Esophagus muscularis mucosa (tissue), 4 donors: ENCODE results near the gene PSMA2. TPM values are rescaled to one million over a fixed set of nuclear protein-coding genes. Genes with fewer than 3 reads are reported as not detected.

Experiments used
- DNase-seq: peaks from one replicate; pipeline ENCODE4 v3.0.0-alpha.2; 2017; ENCODE audit errors: extremely low spot score
- H3K27ac ChIP-seq, 4 donors: fragments of 200-600 bp; sonication (generic); replicated peaks in 1 of 4; 1 replicate in 3 of 4; 2 replicates in 1 of 4; pipeline ENCODE4 v1.5.1; 2016 to 2019; ENCODE audit warnings: mild to moderate bottlenecking in 1 of 4
- H3K27me3 ChIP-seq, 4 donors: fragments of 200-600 bp; sonication (generic); one replicate each; pipeline versions ENCODE4 v1.5.1 to v1.6.0; 2016 to 2019
- H3K36me3 ChIP-seq, 4 donors: fragments of 200-600 bp; sonication (generic); one replicate each; pipeline ENCODE4 v1.5.1; 2016 to 2019
- H3K4me1 ChIP-seq, 4 donors: fragments of 200-600 bp; sonication (generic); one replicate each; pipeline ENCODE4 v1.5.1; 2016 to 2019
- H3K4me3 ChIP-seq, 4 donors: fragments of 200-600 bp; sonication (generic); 1 replicate in 2 of 4; 2 replicates in 2 of 4; pipeline ENCODE4 v1.5.1; 2016 to 2019; ENCODE audit warnings: mild to moderate bottlenecking in 4 of 4, moderate library complexity in 1 of 4
- H3K9me3 ChIP-seq, 4 donors: fragments of 200-600 bp; sonication (generic); 1 replicate in 3 of 4; 2 replicates in 1 of 4; pipeline ENCODE4 v1.5.1; 2016 to 2019
- CTCF ChIP-seq, 3 experiments: fragments of 200-600 bp in 2 of 3; fragments of 450-650 bp in 1 of 3; sonication (generic) in 2 of 3; IDR thresholded peaks; one replicate each; pipeline ENCODE4 v1.5.1; 2017 to 2019; ENCODE audit warnings: antibody characterized with exemption in 3 of 3, mild to moderate bottlenecking in 2 of 3, moderate library complexity in 1 of 3
- EP300 ChIP-seq: sonication (generic); formaldehyde crosslinking; IDR thresholded peaks from one replicate; pipeline ENCODE4 v1.6.1; 2017; ENCODE audit warnings: antibody characterized with exemption
- POLR2A ChIP-seq: fragments of 450-650 bp; IDR thresholded peaks from one replicate; pipeline ENCODE4 v1.6.1; 2017; ENCODE audit warnings: antibody characterized with exemption, moderate library complexity, mild to moderate bottlenecking, low read depth
- POLR2AphosphoS5 ChIP-seq, 2 donors: sonication (generic); formaldehyde crosslinking; IDR thresholded peaks; one replicate each; pipeline ENCODE4 v1.6.1; 2017; ENCODE audit warnings: antibody characterized with exemption in 2 of 2
- WGBS: methylation state at CpG from one replicate; pipeline ENCODE4 v1.1.5; 2018; 5-methylcytosine and 5-hydroxymethylcytosine counted together
- intact Hi-C: fragments of 100-400 bp; cut with DNase I; formaldehyde crosslinking; loops from one replicate; pipeline ENCODE4 v1.15.1; 2023
- total RNA-seq, 4 donors: library from RNA; depleted of rRNA; stranded (reverse); fragments of >200 nt; gene quantifications; one replicate each; pipeline versions ENCODE4 v1.1.0 to v1.2.1, GENCODE V29; 2016

PSMA2 gene
- total RNA-seq, 4 donors from 2014 or later: 29.7 to 73.5 (median 57.7) TPM

GRCh38 chr7:42961170-42961569 lies 29.2 kb upstream of the PSMA2 start:
- peaks cover 0 to 14% (median 0%) of the 10 kb centered on the region in 4 donors for H3K4me1 ChIP-seq
- no peaks in the 10 kb centered on the region for H3K9me3 ChIP-seq
- no peaks in the 10 kb centered on the region for H3K27me3 ChIP-seq
- intact Hi-C loops: no loop called here
- no peak overlapping the region for H3K4me3 ChIP-seq
- TF ChIP-seq CTCF (IDR thresholded peaks at IDR 0.05): no peak
- DNase-seq: no peak
- H3K27ac ChIP-seq: no peak overlapping the region
- no peaks in the 10 kb centered on the region for H3K36me3 ChIP-seq
- 82% methylated on average over 2 of the region's 2 CpGs for WGBS

GRCh38 chr7:42960762-42961161 lies 28.8 kb upstream of the PSMA2 start:
- Histone ChIP-seq H3K27me3 (no peaks in the 10 kb centered on the region), H3K4me1 (peaks cover 0 to 14% (median 0%) of the 10 kb centered on the region in 4 donors), H3K4me3 (no peak overlapping the region), H3K9me3 (no peaks in the 10 kb centered on the region), H3K27ac (no peak overlapping the region), H3K36me3 (no peaks in the 10 kb centered on the region)
- intact Hi-C loops: no loop called here
- no peak for TF ChIP-seq CTCF (IDR thresholded peaks at IDR 0.05)
- TF ChIP-seq EP300: no peak
- no peak for TF ChIP-seq POLR2AphosphoS5 (IDR thresholded peaks at IDR 0.05)
- no peak for TF ChIP-seq POLR2A
- no peak for DNase-seq
- WGBS: 65% methylated on average over 2 of the region's 2 CpGs

GRCh38 chr7:42959549-42959948 lies 27.6 kb upstream of the PSMA2 start:
- 89% methylated on average over 2 of the region's 2 CpGs for WGBS
- Histone ChIP-seq H3K36me3 (no peaks in the 10 kb centered on the region), H3K9me3 (no peaks in the 10 kb centered on the region), H3K27ac (no peak overlapping the region), H3K4me1 (peaks cover 0 to 3% (median 0%) of the 10 kb centered on the region in 4 donors), H3K27me3 (no peaks in the 10 kb centered on the region), H3K4me3 (no peak overlapping the region)
- no peak for TF ChIP-seq CTCF (IDR thresholded peaks at IDR 0.05)
- no peak for TF ChIP-seq POLR2AphosphoS5 (IDR thresholded peaks at IDR 0.05)
- no peak for TF ChIP-seq EP300
- no peak for TF ChIP-seq POLR2A
- intact Hi-C loops: no loop called here
- DNase-seq: no peak

- no peak for DNase-seq
- H3K9me3 ChIP-seq: no peaks in the 10 kb centered on the region
- H3K27ac ChIP-seq: no peak overlapping the region
- H3K36me3 ChIP-seq: no peaks in the 10 kb centered on the region
- no peaks in the 10 kb centered on the region for H3K4me1 ChIP-seq
- H3K27me3 ChIP-seq: no peaks in the 10 kb centered on the region
- no peak overlapping the region for H3K4me3 ChIP-seq
- TF ChIP-seq POLR2AphosphoS5 (IDR thresholded peaks at IDR 0.05): no peak
- no peak for TF ChIP-seq CTCF (IDR thresholded peaks at IDR 0.05)
- no peak for TF ChIP-seq EP300
- no peak for TF ChIP-seq POLR2A
- intact Hi-C loops: no loop called here
These were observed 24.1 kb upstream of the PSMA2 start for GRCh38 chr7:42956062-42956461.

- intact Hi-C loops: no loop called here
- no peak overlapping the region for H3K4me3 ChIP-seq
- H3K4me1 ChIP-seq: no peaks in the 10 kb centered on the region
- 87% methylated on average over 4 of the region's 4 CpGs for WGBS
- H3K9me3 ChIP-seq: no peaks in the 10 kb centered on the region
- no peak for TF ChIP-seq CTCF (IDR thresholded peaks at IDR 0.05)
- TF ChIP-seq POLR2AphosphoS5 (IDR thresholded peaks at IDR 0.05): no peak
- TF ChIP-seq EP300: no peak
- TF ChIP-seq POLR2A: no peak
- H3K27ac ChIP-seq: no peak overlapping the region
- no peaks in the 10 kb centered on the region for H3K27me3 ChIP-seq
- no peak for DNase-seq
- no peaks in the 10 kb centered on the region for H3K36me3 ChIP-seq
These were observed 22.0 kb upstream of the PSMA2 start for GRCh38 chr7:42953994-42954393.
